NCI-H748 treated with DMSO at 0.1 percent for 48 hours (cell line): ENCODE data around the gene CD68.

ENCODE experiments used
- DNase-seq: peaks from one replicate; lab custom pipeline; 2025; lab: John Stamatoyannopoulos, UW

The CD68 gene

DNA sequence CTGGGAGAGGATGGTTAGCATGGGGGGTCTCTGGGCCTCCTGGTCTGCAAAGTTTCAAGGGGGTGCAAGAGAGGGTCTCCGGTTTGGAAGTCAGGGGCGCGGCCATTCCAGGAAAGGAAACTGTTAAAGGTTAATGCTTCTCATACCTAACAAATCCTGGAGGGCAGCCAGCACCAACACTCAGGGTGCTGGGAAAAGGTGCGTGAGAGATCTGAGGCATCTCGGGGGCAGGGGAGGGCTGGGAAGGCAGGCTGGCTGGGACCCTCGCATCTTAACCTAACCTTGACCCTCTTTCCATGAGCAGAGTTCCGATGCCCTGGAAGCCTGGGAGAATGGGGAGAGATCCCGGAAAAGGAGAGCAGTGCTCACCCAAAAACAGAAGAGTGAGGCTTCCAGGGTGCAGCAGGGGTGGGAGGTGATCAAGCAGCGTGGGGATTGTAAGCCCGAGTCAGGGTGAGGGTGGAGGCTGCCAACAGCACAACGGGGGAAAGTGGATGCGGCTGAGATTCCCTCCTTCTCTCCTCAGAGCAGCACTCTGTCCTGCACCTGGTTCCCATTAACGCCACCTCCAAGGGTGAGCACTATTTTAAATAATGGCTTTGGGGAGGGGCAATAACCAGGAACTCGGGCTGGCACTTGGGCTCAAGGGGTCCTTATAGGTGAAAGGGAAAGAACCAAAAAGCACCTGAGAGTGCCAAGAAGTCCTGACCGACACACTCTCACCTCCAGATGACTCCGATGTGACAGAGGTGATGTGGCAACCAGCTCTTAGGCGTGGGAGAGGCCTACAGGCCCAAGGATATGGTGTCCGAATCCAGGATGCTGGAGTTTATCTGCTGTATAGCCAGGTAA, 19.9 kb upstream of the CD68 start:
- no peak for DNase-seq

GRCh38 chr17:7560172-7561027, 19.0 kb upstream of the CD68 start:
- DNase-seq: no peak

GRCh38 chr17:7561028-7561575, 18.3 kb upstream of the CD68 start:
- DNase-seq: peak; percentile 91

- DNase-seq: peak; percentile 80
Measured at GRCh38 chr17:7561589-7562207, 17.7 kb upstream of the CD68 start, which contains the start of gene SENP3. Gene SENP3, plus strand, starts transcription at chr17:7561919. Its CDS starts 1,158 bp downstream, at chr17:7563077.

DNA sequence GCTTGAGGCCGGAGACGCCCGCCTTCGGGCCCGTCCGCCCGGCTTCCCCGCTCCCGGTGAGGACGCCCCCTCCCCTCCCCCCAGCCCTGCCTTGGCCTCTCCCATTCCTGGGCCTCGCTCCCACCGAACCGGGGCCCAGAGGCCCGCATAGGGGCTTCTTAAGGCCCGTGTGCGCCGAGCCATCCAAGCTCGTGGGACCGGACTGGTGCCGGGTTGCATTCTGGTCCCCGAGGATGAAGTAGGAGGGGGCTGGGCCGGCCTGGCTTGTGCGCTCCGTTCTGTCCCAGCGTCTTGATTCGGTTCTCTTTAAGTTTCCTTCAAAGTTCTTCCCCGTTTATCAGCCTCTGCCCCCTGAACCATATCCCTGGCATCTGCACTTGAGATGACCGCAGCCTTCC, 17.2 kb upstream of the CD68 start:
- no peak for DNase-seq

DNA sequence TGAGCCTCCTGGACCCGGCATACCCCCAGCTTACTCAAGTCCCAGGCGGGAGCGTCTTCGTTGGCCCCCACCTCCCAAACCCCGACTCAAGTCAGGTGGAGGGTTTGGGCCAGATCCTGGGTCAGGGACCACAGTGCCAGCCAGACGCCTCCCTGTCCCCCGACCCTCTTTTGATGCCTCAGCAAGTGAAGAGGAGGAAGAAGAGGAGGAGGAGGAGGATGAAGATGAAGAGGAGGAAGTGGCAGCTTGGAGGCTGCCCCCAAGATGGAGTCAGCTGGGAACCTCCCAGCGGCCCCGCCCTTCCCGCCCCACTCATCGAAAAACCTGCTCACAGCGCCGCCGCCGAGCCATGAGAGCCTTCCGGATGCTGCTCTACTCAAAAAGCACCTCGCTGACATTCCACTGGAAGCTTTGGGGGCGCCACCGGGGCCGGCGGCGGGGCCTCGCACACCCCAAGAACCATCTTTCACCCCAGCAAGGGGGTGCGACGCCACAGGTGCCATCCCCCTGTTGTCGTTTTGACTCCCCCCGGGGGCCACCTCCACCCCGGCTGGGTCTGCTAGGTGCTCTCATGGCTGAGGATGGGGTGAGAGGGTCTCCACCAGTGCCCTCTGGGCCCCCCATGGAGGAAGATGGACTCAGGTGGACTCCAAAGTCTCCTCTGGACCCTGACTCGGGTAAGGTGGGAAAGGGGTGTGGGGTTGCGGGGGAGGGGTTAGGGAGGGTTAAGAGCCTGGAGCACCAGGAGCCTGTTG, 16.1 kb upstream of the CD68 start:
- DNase-seq: no peak

DNA sequence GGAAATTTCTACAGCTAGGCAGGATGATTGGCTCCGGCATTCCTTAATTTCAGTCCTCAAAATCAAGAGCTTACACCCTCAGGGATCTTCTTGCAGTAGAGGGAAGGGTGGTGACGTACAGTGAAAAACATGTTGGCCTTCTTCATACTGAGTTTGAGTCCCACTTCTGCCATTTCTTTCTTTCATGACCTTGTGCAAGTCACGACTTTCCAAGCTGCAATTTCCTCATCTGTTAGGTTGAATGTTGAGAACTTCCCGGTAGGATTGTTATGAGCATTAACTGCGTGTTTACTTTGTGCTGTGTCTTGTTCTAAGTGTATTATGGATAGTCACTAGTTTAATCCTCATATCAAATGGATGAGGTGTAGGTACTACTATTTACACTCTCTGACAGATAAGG, 9.9 kb upstream of the CD68 start:
- DNase-seq: no peak

- DNase-seq: no peak
Measured at GRCh38 chr17:7570351-7570750, 9.1 kb upstream of the CD68 start.

DNA sequence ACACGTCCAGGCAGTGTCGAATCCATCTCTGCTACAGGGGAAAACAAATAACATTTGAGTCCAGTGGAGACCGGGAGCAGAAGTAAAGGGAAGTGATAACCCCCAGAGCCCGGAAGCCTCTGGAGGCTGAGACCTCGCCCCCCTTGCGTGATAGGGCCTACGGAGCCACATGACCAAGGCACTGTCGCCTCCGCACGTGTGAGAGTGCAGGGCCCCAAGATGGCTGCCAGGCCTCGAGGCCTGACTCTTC, 7.2 kb upstream of the CD68 start:
- no peak for DNase-seq

DNA sequence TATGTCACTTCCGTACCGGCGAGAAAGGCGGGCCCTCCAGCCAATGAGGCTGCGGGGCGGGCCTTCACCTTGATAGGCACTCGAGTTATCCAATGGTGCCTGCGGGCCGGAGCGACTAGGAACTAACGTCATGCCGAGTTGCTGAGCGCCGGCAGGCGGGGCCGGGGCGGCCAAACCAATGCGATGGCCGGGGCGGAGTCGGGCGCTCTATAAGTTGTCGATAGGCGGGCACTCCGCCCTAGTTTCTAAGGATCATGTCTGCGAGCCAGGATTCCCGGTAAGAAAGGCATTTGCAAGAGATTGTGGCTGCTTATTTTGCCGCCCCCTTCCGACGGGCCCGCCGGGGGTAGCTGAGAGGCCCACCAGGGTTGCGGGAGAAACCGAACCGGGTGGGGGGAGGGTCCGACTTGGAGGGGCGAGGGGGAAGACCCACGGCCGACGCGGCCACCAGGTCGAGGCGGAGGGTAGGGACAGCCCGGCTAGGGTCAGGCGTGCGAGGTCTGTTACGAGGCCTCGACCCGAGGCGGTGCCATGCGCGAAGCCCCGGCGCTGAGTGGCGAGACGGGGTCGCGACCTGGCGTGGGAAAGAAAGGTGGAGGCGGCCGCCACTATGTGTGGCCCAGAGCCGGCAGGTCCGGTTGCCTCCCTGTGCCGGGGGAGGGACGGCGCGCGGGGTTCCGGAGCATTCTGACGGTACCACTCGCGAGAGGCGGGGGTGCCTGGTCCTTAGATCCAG, 6.7 kb upstream of the CD68 start:
- DNase-seq: peak; percentile 98

- peak; percentile 86 for DNase-seq
Measured at GRCh38 chr17:7573324-7574080, 5.9 kb upstream of the CD68 start.

DNA sequence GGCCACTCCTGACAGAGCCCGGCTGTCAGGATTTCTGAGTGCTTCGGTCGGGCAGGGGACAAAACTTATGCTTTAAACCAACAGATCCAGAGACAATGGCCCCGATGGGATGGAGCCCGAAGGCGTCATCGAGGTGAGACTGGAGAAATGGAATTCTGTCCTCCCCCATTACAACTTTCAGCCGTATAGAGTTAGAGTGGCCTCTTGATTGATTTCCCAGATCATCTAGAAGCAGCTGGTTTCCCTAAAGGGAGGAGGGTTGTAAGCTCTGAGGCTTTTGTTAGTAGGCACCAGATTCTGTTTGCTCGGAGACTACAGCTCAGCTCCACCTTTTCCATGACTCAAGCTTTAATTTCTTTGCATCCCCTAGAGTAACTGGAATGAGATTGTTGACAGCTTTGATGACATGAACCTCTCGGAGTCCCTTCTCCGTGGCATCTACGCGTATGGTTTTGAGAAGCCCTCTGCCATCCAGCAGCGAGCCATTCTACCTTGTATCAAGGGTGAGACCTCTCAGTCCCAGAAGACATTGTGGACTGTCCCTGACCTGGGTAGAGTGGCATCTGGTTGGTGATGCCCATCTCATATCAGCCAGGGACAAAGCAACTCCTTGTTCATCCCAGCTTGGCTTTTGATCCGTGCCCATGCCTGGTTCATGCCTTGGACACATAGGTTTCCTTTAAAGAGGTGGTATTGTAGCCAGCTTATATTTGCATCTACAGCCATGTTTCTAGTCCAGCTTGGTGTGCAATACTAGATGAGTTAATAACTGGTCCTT, 5.1 kb upstream of the CD68 start:
- DNase-seq: no peak

GRCh38 chr17:7575481-7575883, 4.0 kb upstream of the CD68 start:
- DNase-seq: no peak

DNA sequence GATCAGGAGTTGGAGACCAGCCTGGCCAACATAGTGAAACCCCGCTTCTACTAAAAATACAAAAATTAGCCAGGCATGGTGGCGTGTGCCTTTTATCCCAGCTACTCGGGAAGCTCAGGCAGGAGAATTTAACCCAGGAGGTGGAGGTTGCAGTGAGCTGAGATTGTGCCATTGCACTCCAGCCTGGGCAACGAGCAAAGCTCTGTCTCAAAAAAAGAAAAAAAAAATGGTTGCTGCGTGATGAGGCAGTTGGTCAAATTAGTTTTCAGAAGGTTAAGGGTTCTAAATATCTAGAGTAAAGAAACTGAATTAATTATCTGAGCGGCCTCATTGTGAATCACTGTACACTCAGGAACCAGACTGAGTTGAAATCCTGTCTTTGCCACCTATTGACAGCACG, 3.5 kb upstream of the CD68 start:
- no peak for DNase-seq

DNA sequence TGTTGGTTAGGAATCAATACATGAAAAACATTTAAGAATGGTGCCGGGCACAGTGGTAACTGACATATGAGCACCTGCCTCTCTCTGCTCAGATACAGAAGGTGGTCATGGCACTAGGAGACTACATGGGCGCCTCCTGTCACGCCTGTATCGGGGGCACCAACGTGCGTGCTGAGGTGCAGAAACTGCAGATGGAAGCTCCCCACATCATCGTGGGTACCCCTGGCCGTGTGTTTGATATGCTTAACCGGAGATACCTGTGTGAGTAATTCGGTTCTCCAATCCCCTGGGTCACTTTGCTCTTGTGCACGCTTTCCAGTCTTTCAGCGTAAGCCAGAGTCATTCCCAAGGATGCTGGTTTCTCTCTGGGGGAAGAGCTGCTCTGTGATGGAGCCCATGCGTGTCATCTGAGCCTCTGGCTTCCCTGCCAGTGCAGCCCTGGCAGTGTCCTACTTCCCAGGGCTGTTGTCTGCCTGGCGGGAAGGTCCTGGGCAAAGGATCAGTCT, 3.0 kb upstream of the CD68 start:
- no peak for DNase-seq

GRCh38 chr17:7577327-7578199, 1.9 kb upstream of the CD68 start:
- no peak for DNase-seq

DNA sequence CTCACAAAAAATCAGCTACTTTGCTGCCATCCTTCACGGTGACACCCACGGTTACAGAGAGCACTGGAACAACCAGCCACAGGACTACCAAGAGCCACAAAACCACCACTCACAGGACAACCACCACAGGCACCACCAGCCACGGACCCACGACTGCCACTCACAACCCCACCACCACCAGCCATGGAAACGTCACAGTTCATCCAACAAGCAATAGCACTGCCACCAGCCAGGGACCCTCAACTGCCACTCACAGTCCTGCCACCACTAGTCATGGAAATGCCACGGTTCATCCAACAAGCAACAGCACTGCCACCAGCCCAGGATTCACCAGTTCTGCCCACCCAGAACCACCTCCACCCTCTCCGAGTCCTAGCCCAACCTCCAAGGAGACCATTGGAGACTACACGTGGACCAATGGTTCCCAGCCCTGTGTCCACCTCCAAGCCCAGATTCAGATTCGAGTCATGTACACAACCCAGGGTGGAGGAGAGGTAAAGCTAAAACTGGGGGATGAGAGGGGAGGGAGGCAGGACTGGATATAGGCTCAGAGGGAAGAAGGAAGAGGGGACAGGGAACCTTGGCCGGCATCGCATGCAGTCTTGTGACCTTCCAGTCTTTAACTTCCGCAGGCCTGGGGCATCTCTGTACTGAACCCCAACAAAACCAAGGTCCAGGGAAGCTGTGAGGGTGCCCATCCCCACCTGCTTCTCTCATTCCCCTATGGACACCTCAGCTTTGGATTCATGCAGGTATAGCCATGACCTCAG, 581 bp downstream of the CD68 start:
- no peak for DNase-seq
